ENCODE data around the gene JMJD1C.

Gene JMJD1C

GRCh38 chr10:63123727-63124362, 341.9 kb downstream of the JMJD1C start:
- TF ChIP-seq CTCF (IDR thresholded peaks at IDR 0.05; ENCODE audit: low read depth, low read length) = no peak
- DNase-seq (ENCODE audit: extremely low read depth, low read depth) = no peak

DNA sequence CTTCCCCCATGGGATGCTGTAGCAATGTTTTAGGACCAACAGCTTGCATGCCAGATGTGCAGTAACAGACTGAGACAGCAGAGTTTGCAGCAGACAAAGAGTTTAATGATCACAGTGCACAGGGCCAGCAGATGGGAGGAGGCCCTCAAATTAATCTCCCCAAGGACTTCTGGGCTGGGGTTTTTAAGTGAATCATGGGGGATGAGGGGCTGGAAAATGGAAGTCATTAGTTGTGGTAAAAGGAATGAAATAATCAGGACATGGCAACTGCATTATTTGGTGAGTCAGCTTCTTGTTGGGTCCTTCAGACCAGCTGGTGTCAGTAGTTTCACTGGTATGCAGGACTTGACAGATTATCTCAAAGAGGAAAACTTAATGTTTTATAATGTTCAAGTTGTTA, 345.2 kb downstream of the JMJD1C start:
- no peak; the same call in 1 of the 2 replicates for TF ChIP-seq CTCF (IDR thresholded peaks at IDR 0.05; ENCODE audit: low read depth, low read length)
- peak; percentile 94 for DNase-seq (ENCODE audit: extremely low read depth, low read depth)

DNA sequence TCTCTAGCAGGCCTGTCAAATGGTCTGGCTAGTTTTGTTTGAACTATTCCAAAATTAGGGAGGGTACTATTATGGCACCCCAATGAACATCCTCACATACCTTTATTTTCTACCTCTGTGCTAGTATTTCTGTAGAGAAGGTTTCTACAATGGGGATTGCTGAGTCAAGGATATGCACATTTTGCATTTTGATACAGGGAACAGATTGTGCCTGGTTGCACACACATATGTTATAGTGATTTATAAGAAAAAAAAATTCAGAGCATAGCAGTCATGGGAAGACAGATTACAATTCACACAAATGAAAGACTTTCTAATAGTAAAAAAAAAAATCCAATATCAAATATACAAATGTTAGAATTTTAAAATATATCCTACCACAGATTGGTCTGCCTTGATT, 346.7 kb downstream of the JMJD1C start:
- TF ChIP-seq CTCF (IDR thresholded peaks at IDR 0.05; ENCODE audit: low read depth, low read length) = no peak
- DNase-seq (ENCODE audit: extremely low read depth, low read depth) = no peak

Measured in AG09319 (cell line).